Measurements from ENCODE around the gene KCNG2. TPM values are rescaled to one million over a fixed set of nuclear protein-coding genes. Genes with fewer than 3 reads are reported as not detected.

The KCNG2 gene
- total RNA-seq, 2 experiments from 2014 or later, result not detected

GRCh38 chr18:79772108-79772864, 25.5 kb upstream of the KCNG2 start:
- POLR2A ChIA-PET, result no interaction called here
- Mint-ChIP-seq H3K27ac (no peak overlapping the region), H3K4me1 (ENCODE audit: low read depth) (no peaks in the 10 kb centered on the region), H3K36me3 (peaks cover 1% of the 10 kb centered on the region), H3K4me3 (no peak overlapping the region), H3K9me3 (peaks cover 12% of the 10 kb centered on the region), H3K27me3 (peaks cover 20% of the 10 kb centered on the region)
- intact Hi-C loops (cut with micrococcal nuclease), result no loop called here
- no peak for DNase-seq
- CTCF ChIA-PET, result no interaction called here

GRCh38 chr18:79772865-79773696, 24.7 kb upstream of the KCNG2 start:
- intact Hi-C loops (cut with micrococcal nuclease), result no loop called here
- no peak overlapping the region for H3K4me3 Mint-ChIP-seq
- CTCF ChIA-PET, result no interaction called here
- H3K36me3 Mint-ChIP-seq, result peaks cover 1% of the 10 kb centered on the region
- H3K27me3 Mint-ChIP-seq, result peaks cover 16% of the 10 kb centered on the region
- H3K4me1 Mint-ChIP-seq (ENCODE audit: low read depth), result no peaks in the 10 kb centered on the region
- no peak for DNase-seq
- H3K9me3 Mint-ChIP-seq, result peaks cover 7% of the 10 kb centered on the region
- POLR2A ChIA-PET, result no interaction called here
- no peak overlapping the region for H3K27ac Mint-ChIP-seq

GRCh38 chr18:79774111-79774510, 23.6 kb upstream of the KCNG2 start:
- ChIA-PET POLR2A (no interaction called here), CTCF (no interaction called here)
- Mint-ChIP-seq H3K4me1 (ENCODE audit: low read depth) (no peaks in the 10 kb centered on the region), H3K27me3 (peaks cover 11% of the 10 kb centered on the region), H3K36me3 (no peaks in the 10 kb centered on the region), H3K27ac (no peak overlapping the region), H3K9me3 (peaks cover 3% of the 10 kb centered on the region), H3K4me3 (no peak overlapping the region)
- intact Hi-C loops (cut with micrococcal nuclease), result no loop called here
- no peak for DNase-seq

GRCh38 chr18:79775441-79776221, 22.1 kb upstream of the KCNG2 start:
- H3K27ac Mint-ChIP-seq, result no peak overlapping the region
- peaks cover 8% of the 10 kb centered on the region for H3K27me3 Mint-ChIP-seq
- DNase-seq, result no peak
- POLR2A ChIA-PET, result no interaction called here
- CTCF ChIA-PET, result no interaction called here
- H3K36me3 Mint-ChIP-seq, result no peaks in the 10 kb centered on the region
- intact Hi-C loops (cut with micrococcal nuclease), result no loop called here
- H3K9me3 Mint-ChIP-seq, result no peaks in the 10 kb centered on the region
- H3K4me1 Mint-ChIP-seq (ENCODE audit: low read depth), result no peaks in the 10 kb centered on the region
- no peak overlapping the region for H3K4me3 Mint-ChIP-seq

DNA sequence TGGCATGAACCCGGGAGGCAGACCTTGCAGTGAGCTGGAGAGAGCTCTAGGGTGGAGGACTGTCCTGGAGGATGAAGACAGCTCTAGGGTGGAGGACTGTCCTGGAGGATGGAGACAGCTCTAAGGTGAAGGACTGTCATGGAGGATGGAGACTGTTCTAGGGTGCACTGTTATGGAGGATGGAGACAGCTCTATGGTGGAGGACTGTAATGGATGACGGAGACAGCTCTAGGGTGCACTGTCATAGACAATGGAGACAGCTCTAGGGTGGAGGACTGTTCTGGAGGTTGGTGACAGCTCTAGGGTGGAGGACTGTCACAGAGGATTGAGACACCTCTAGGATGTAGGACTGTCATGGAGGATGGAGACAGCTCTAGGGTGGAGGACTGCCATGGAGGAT, 21.1 kb upstream of the KCNG2 start:
- no peak for DNase-seq
- H3K36me3 Mint-ChIP-seq, result no peaks in the 10 kb centered on the region
- no peak overlapping the region for H3K27ac Mint-ChIP-seq
- H3K4me3 Mint-ChIP-seq, result no peak overlapping the region
- ChIA-PET CTCF (no interaction called here), POLR2A (no interaction called here)
- no peaks in the 10 kb centered on the region for H3K9me3 Mint-ChIP-seq
- peaks cover 8% of the 10 kb centered on the region for H3K27me3 Mint-ChIP-seq
- H3K4me1 Mint-ChIP-seq (ENCODE audit: low read depth), result no peaks in the 10 kb centered on the region
- intact Hi-C loops (cut with micrococcal nuclease), result no loop called here

DNA sequence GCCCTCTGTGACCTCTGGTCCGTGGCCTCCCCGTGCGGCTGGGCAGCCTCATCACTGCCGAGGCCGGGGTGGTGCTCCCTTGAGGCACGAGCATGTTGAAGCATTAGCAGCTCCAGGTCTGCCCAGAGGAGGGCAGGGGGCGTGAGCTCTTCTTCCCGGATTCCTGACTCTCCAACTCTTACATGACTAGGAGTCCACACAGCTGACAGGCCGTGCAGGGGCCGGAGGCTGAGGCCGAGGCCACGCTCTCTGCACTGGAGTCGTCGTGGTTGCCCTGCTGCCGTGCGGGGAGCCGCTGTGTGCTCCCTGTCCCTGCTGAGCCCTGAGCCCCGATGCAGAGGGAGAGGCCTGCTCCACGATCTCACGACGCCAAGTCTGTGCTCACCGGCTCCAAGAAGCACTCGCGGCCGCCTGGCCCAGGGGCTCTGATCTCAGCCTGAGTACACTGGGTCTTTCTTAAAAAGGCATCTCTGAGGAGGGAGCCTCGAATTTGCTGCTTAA, 19.4 kb upstream of the KCNG2 start:
- Mint-ChIP-seq H3K27ac (no peak overlapping the region), H3K36me3 (no peaks in the 10 kb centered on the region), H3K9me3 (no peaks in the 10 kb centered on the region), H3K4me1 (ENCODE audit: low read depth) (no peaks in the 10 kb centered on the region), H3K4me3 (no peak overlapping the region), H3K27me3 (peaks cover 4% of the 10 kb centered on the region)
- no peak for DNase-seq
- ChIA-PET CTCF (no interaction called here), POLR2A (no interaction called here)
- intact Hi-C loops (cut with micrococcal nuclease), result no loop called here

GRCh38 chr18:79779021-79779699, 18.6 kb upstream of the KCNG2 start:
- no peak overlapping the region for H3K27ac Mint-ChIP-seq
- H3K9me3 Mint-ChIP-seq, result no peaks in the 10 kb centered on the region
- ChIA-PET CTCF (no interaction called here), POLR2A (no interaction called here)
- DNase-seq, result no peak
- H3K4me3 Mint-ChIP-seq, result no peak overlapping the region
- H3K27me3 Mint-ChIP-seq, result peaks cover 4% of the 10 kb centered on the region
- no peaks in the 10 kb centered on the region for H3K4me1 Mint-ChIP-seq (ENCODE audit: low read depth)
- intact Hi-C loops (cut with micrococcal nuclease), result no loop called here
- H3K36me3 Mint-ChIP-seq, result no peaks in the 10 kb centered on the region

- H3K36me3 Mint-ChIP-seq, result no peaks in the 10 kb centered on the region
- no peaks in the 10 kb centered on the region for H3K4me1 Mint-ChIP-seq (ENCODE audit: low read depth)
- intact Hi-C loops (cut with micrococcal nuclease), result no loop called here
- H3K4me3 Mint-ChIP-seq, result no peak overlapping the region
- DNase-seq, result no peak
- ChIA-PET POLR2A (no interaction called here), CTCF (no interaction called here)
- no peak overlapping the region for H3K27ac Mint-ChIP-seq
- peaks cover 6% of the 10 kb centered on the region for H3K27me3 Mint-ChIP-seq
- no peaks in the 10 kb centered on the region for H3K9me3 Mint-ChIP-seq
Measured at GRCh38 chr18:79779700-79780190, 18.0 kb upstream of the KCNG2 start.

- CTCF ChIA-PET, result no interaction called here
- Mint-ChIP-seq H3K27ac (no peak overlapping the region), H3K4me3 (no peak overlapping the region), H3K4me1 (ENCODE audit: low read depth) (no peaks in the 10 kb centered on the region), H3K9me3 (no peaks in the 10 kb centered on the region), H3K27me3 (peaks cover 8% of the 10 kb centered on the region), H3K36me3 (no peaks in the 10 kb centered on the region)
- no peak for DNase-seq
- intact Hi-C loops (cut with micrococcal nuclease), result no loop called here
- POLR2A ChIA-PET, result no interaction called here
Measured at GRCh38 chr18:79780547-79780946, 17.2 kb upstream of the KCNG2 start.

DNA sequence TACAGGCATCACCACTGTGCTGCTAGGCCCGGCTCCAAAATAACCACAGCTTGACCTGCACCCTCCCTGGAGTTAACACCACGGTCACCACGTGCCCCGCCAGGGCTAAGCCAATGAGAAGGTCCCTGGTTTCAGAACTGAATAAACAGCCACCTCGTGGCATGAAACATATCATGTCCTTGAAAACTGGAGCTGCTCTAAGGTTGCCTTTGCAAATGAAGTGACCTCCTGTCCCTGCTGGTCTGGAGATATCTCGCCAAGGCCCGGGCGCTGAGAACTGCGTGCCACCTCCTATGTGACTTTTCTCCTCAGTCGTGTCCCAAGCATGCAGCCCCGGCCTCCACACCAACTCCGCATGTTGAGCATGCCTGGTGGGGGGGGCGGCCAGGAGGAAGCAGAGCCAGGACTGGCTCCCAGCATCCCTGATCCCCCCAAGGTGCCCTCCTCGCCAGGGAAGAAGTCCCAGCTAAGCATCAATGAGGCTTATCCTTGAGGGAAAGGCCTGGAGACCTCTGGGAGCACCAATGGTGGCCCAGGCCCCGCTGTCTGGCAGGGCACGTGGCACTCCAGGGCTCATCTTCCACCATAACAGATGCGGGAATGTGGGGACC, 16.3 kb upstream of the KCNG2 start:
- H3K9me3 Mint-ChIP-seq, result no peaks in the 10 kb centered on the region
- no peak for DNase-seq
- no peak overlapping the region for H3K4me3 Mint-ChIP-seq
- intact Hi-C loops (cut with micrococcal nuclease), result no loop called here
- POLR2A ChIA-PET, result no interaction called here
- H3K27ac Mint-ChIP-seq, result no peak overlapping the region
- CTCF ChIA-PET, result no interaction called here
- no peaks in the 10 kb centered on the region for H3K4me1 Mint-ChIP-seq (ENCODE audit: low read depth)
- H3K36me3 Mint-ChIP-seq, result no peaks in the 10 kb centered on the region
- H3K27me3 Mint-ChIP-seq, result peaks cover 12% of the 10 kb centered on the region

GRCh38 chr18:79782566-79783308, 15.0 kb upstream of the KCNG2 start:
- DNase-seq, result no peak
- Mint-ChIP-seq H3K27me3 (peaks cover 24% of the 10 kb centered on the region), H3K27ac (no peak overlapping the region), H3K9me3 (no peaks in the 10 kb centered on the region), H3K4me1 (ENCODE audit: low read depth) (no peaks in the 10 kb centered on the region), H3K36me3 (no peaks in the 10 kb centered on the region), H3K4me3 (no peak overlapping the region)
- CTCF ChIA-PET, result no interaction called here
- intact Hi-C loops (cut with micrococcal nuclease), result no loop called here
- POLR2A ChIA-PET, result no interaction called here

Measured in activated CD4-positive, alpha-beta memory T cell treated with anti-CD3 and anti-CD28 coated beads for 36 hours (primary cell).